HCT116 (cell line): ENCODE data around the gene EXOSC5. TPM values are rescaled to one million over a fixed set of nuclear protein-coding genes. Genes with fewer than 3 reads are reported as not detected.

Experiments used
- ATAC-seq: fragments of 200-7000 bp; cut with Tn5 transposase; 2 replicates; pipeline ENCODE4 v1.9.1; 2020; ENCODE audit warnings: mild to moderate bottlenecking, moderate library complexity
- BruUV-seq: library from RNA; stranded (reverse); fragments of 400-500 nt; replicated peaks from 2 replicates; lab custom pipeline; 2021; lab: Mats Ljungman, UMichigan
- CTCF ChIA-PET: fragments of 300-600 bp; sonication (Branson Sonifier 250); formaldehyde crosslinking; loops from one replicate; lab custom pipeline; 2021; ENCODE audit warnings: antibody characterized with exemption; lab: Charles Lee
- POLR2A ChIA-PET: fragments of 300-600, 350-600 bp; sonication (Branson Sonifier 250); formaldehyde crosslinking; loops from one replicate; lab custom pipeline; 2021; ENCODE audit warnings: antibody characterized with exemption; lab: Charles Lee
- RAD21 ChIA-PET, 2 experiments: fragments of 300-600 bp; sonication (Branson Sonifier 250); formaldehyde crosslinking; loops; one replicate each; lab custom pipeline; 2023; ENCODE audit warnings: low total read pairs in 2 of 2; ENCODE audit not compliant: uncharacterized antibody in 2 of 2, unreplicated experiment in 2 of 2, low non-redundant PET in 1 of 2; lab: Charles Lee
- DNase-seq: peaks from one replicate; pipeline ENCODE4 v3.0.0-alpha.2; 2010; ENCODE audit warnings: low read depth, low spot score
- H2AFZ ChIP-seq: fragments of 200-600 bp; shearing (Covaris generic), sonication (generic); 2 replicates; pipeline ENCODE4 v1.6.1; 2017; ENCODE audit warnings: low read depth, mixed run types, mixed read lengths, antibody characterized with exemption, low read length; ENCODE audit not compliant: poor library complexity, severe bottlenecking
- H3K27ac ChIP-seq: 2 replicates; pipeline ENCODE4 v1.5.1; 2012; ENCODE audit warnings: low read depth, low read length
- H3K27me3 ChIP-seq: fragments of 200-600 bp; sonication (generic); 2 replicates; pipeline ENCODE4 v1.6.1; 2016; ENCODE audit warnings: mixed run types, low read length, mixed read lengths; ENCODE audit not compliant: insufficient read depth
- H3K36me3 ChIP-seq, 2 experiments: fragments of 200-500 bp in 1 of 2; fragments of 200-600 bp in 1 of 2; sonication (Bioruptor generic) in 1 of 2; sonication (generic) in 1 of 2; 2 replicates each; pipeline versions ENCODE4 v1.5.1 to v1.6.1; 2014 to 2016; ENCODE audit warnings: low read length in 2 of 2, inconsistent platforms in 1 of 2, mixed read lengths in 1 of 2, mixed run types in 1 of 2; ENCODE audit not compliant: insufficient read depth in 2 of 2, control insufficient read depth in 1 of 2
- H3K4me1 ChIP-seq, 2 experiments: fragments of 200-600 bp in 1 of 2; sonication (generic) in 1 of 2; 2 replicates each; pipeline versions ENCODE4 v1.5.1 to v1.6.1; 2012 to 2017; ENCODE audit warnings: low read length in 2 of 2, inconsistent platforms in 1 of 2, mild to moderate bottlenecking in 1 of 2, mixed read lengths in 1 of 2, mixed run types in 1 of 2, moderate library complexity in 1 of 2; ENCODE audit not compliant: insufficient read depth in 2 of 2, control insufficient read depth in 1 of 2
- H3K4me2 ChIP-seq: fragments of 200-600 bp; sonication (generic); 2 replicates; pipeline ENCODE4 v1.6.1; 2017; ENCODE audit warnings: mixed run types, low read length, mixed read lengths
- H3K4me3 ChIP-seq, 2 experiments: fragments of 200-600 bp in 1 of 2; sonication (generic) in 1 of 2; replicated peaks in 1 of 2; 2 replicates each; pipeline ENCODE4 v1.5.1; 2011 to 2016; ENCODE audit warnings: low read length in 2 of 2, control low read depth in 1 of 2, low read depth in 1 of 2, mild to moderate bottlenecking in 1 of 2, mixed read lengths in 1 of 2, mixed run types in 1 of 2
- H3K79me2 ChIP-seq: fragments of 200-600 bp; sonication (generic); 2 replicates; pipeline ENCODE4 v1.6.1; 2017; ENCODE audit warnings: mild to moderate bottlenecking, mixed run types, low read length, moderate library complexity, mixed read lengths; ENCODE audit not compliant: insufficient read depth
- H3K9ac ChIP-seq: fragments of 200-600 bp; sonication (generic); 2 replicates; pipeline ENCODE4 v1.6.1; 2016; ENCODE audit warnings: low read length, mixed read lengths
- H3K9me2 ChIP-seq: fragments of 200-600 bp; sonication (generic), shearing (Covaris generic); 2 replicates; pipeline ENCODE4 v1.6.1; 2017; ENCODE audit warnings: mixed run types, mild to moderate bottlenecking, moderate library complexity; ENCODE audit not compliant: insufficient read depth
- H3K9me3 ChIP-seq, 2 experiments: fragments of 200-500 bp in 1 of 2; fragments of 200-600 bp in 1 of 2; sonication (Bioruptor generic) in 1 of 2; sonication (generic) in 1 of 2; 2 replicates each; pipeline ENCODE4 v1.6.1; 2014 to 2017; ENCODE audit warnings: low read length in 2 of 2, mixed read lengths in 2 of 2, inconsistent platforms in 1 of 2, low read depth in 1 of 2, mild to moderate bottlenecking in 1 of 2, mixed run types in 1 of 2, moderate library complexity in 1 of 2; ENCODE audit not compliant: control insufficient read depth in 1 of 2, insufficient read depth in 1 of 2
- H4K20me1 ChIP-seq: fragments of 200-600 bp; sonication (generic), shearing (Covaris generic); 2 replicates; pipeline ENCODE4 v1.6.1; 2017; ENCODE audit warnings: mixed run types, mild to moderate bottlenecking, moderate library complexity; ENCODE audit not compliant: insufficient read depth
- CTCF ChIP-seq, 3 experiments: fragments of 200-600 bp in 1 of 3; sonication (generic) in 1 of 3; IDR thresholded peaks in 2 of 3; conservative IDR thresholded peaks in 1 of 3; 2 replicates each; pipeline ENCODE4 v1.5.1; 2012 to 2017; ENCODE audit warnings: low read depth in 2 of 3, low read length in 2 of 3, antibody characterized with exemption in 1 of 3, borderline replicate concordance in 1 of 3, control low read depth in 1 of 3, mild to moderate bottlenecking in 1 of 3, mixed read lengths in 1 of 3, mixed run types in 1 of 3, moderate library complexity in 1 of 3; ENCODE audit not compliant: insufficient read depth in 1 of 3
- EGR1 ChIP-seq: IDR thresholded peaks from 2 replicates; pipeline ENCODE4 v1.6.1; 2012; ENCODE audit warnings: low read depth
- ELF1 ChIP-seq: IDR thresholded peaks from 2 replicates; pipeline ENCODE4 v1.6.1; 2012; ENCODE audit warnings: low read depth, borderline replicate concordance
- EZH2 ChIP-seq: fragments of 200-600 bp; sonication (generic); IDR thresholded peaks from 2 replicates; pipeline ENCODE4 v1.6.1; 2017; ENCODE audit warnings: antibody characterized with exemption, mixed run types
- FOSL1 ChIP-seq: IDR thresholded peaks from 2 replicates; pipeline ENCODE4 v1.6.1; 2012; ENCODE audit warnings: low read depth
- JUND ChIP-seq: IDR thresholded peaks from 2 replicates; pipeline ENCODE4 v1.6.1; 2012
- POLR2A ChIP-seq: IDR thresholded peaks from 2 replicates; pipeline ENCODE4 v1.7.0; 2011; ENCODE audit warnings: borderline replicate concordance; ENCODE audit not compliant: insufficient read depth, insufficient read length; ENCODE audit errors: extremely low read depth
- POLR2AphosphoS5 ChIP-seq: IDR thresholded peaks from 2 replicates; pipeline ENCODE4 v1.6.1; 2011; ENCODE audit warnings: mild to moderate bottlenecking, low read depth, low read length, moderate library complexity
- SIN3A ChIP-seq: IDR thresholded peaks from 2 replicates; pipeline ENCODE4 v1.6.1; 2012; ENCODE audit warnings: low read depth
- SP1 ChIP-seq: IDR thresholded peaks from 2 replicates; pipeline ENCODE4 v1.6.1; 2012; ENCODE audit warnings: low read depth
- SRF ChIP-seq: IDR thresholded peaks from 2 replicates; pipeline ENCODE4 v1.6.1; 2012; ENCODE audit warnings: low read depth
- YY1 ChIP-seq: IDR thresholded peaks from 2 replicates; pipeline ENCODE4 v1.6.1; 2011; ENCODE audit warnings: low read length, low read depth, moderate library complexity, mild to moderate bottlenecking; ENCODE audit not compliant: insufficient replicate concordance; ENCODE audit errors: extremely low read depth
- ZFX ChIP-seq: fragments of 450-650 bp; IDR thresholded peaks from 2 replicates; pipeline ENCODE4 v1.6.1; 2017
- ZNF274 ChIP-seq: fragments of 200-500 bp; sonication (Bioruptor generic); IDR thresholded peaks from 2 replicates; pipeline ENCODE4 v1.6.1; 2014; ENCODE audit warnings: mild to moderate bottlenecking, low read depth, low read length, inconsistent platforms
- intact Hi-C: fragments of 100-400 bp; cut with micrococcal nuclease; formaldehyde crosslinking; loops from 2 replicates; pipeline ENCODE4 v1.10.0; 2022
- total RNA-seq: library from RNA; stranded (reverse); gene quantifications from one replicate; pipeline ENCODE4 v1.2.1, GENCODE V29; 2021; ENCODE audit not compliant: unreplicated experiment
- TF ChIP-seq, protein P1 (sequence below): IDR thresholded peaks from 2 replicates; pipeline ENCODE4 v1.6.1; 2012
- TF ChIP-seq, protein P2 (sequence below): IDR thresholded peaks from 2 replicates; pipeline ENCODE4 v1.6.1; 2012
- TF ChIP-seq, protein P3 (sequence below): IDR thresholded peaks from 2 replicates; pipeline ENCODE4 v1.6.1; 2012; ENCODE audit warnings: low read depth

The EXOSC5 gene
- total RNA-seq, 1 experiment from 2014 or later: 57.5 TPM

- POLR2A ChIA-PET: no interaction called here
- Histone ChIP-seq H3K9ac (no peak overlapping the region), H4K20me1 (no peaks in the 10 kb centered on the region), H2AFZ (no peak overlapping the region), H3K79me2 (peaks cover 17% of the 10 kb centered on the region), H3K4me3 (no peak overlapping the region), H3K9me3 (no peaks in the 10 kb centered on the region), H3K36me3 (peaks cover 0 to 18% of the 10 kb centered on the region in 2 experiments; a peak in 3 of 4 replicates), H3K4me1 (peaks cover 7 to 10% of the 10 kb centered on the region in 2 experiments; a peak in 3 of 4 replicates), H3K27me3 (no peaks in the 10 kb centered on the region), H3K9me2 (no peaks in the 10 kb centered on the region), H3K27ac (no peak overlapping the region), H3K4me2 (no peak overlapping the region)
- DNase-seq (no peak), ATAC-seq (no peak)
- CTCF ChIA-PET: no interaction called here
- TF ChIP-seq SIN3A (no peak), ZFX (no peak), YY1 (no peak), CTCF (IDR thresholded peaks at IDR 0.05 in 2 of 3, conservative IDR thresholded peaks at IDR 0.05 in 1 of 3; ENCODE audit: borderline replicate concordance in 1 of 3, insufficient read depth in 1 of 3, low read depth in 2 of 3, low read length in 2 of 3) (no peak), FOSL1 (no peak), SP1 (no peak), JUND (no peak), POLR2A (no peak), EGR1 (no peak), ZNF274 (no peak), EZH2 (no peak), SRF (no peak), POLR2AphosphoS5 (no peak), ELF1 (no peak)
- TF ChIP-seq, protein P1, sequence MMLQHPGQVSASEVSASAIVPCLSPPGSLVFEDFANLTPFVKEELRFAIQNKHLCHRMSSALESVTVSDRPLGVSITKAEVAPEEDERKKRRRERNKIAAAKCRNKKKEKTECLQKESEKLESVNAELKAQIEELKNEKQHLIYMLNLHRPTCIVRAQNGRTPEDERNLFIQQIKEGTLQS: no peak
- TF ChIP-seq, protein P2, sequence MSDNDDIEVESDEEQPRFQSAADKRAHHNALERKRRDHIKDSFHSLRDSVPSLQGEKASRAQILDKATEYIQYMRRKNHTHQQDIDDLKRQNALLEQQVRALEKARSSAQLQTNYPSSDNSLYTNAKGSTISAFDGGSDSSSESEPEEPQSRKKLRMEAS: no peak
- TF ChIP-seq, protein P3, sequence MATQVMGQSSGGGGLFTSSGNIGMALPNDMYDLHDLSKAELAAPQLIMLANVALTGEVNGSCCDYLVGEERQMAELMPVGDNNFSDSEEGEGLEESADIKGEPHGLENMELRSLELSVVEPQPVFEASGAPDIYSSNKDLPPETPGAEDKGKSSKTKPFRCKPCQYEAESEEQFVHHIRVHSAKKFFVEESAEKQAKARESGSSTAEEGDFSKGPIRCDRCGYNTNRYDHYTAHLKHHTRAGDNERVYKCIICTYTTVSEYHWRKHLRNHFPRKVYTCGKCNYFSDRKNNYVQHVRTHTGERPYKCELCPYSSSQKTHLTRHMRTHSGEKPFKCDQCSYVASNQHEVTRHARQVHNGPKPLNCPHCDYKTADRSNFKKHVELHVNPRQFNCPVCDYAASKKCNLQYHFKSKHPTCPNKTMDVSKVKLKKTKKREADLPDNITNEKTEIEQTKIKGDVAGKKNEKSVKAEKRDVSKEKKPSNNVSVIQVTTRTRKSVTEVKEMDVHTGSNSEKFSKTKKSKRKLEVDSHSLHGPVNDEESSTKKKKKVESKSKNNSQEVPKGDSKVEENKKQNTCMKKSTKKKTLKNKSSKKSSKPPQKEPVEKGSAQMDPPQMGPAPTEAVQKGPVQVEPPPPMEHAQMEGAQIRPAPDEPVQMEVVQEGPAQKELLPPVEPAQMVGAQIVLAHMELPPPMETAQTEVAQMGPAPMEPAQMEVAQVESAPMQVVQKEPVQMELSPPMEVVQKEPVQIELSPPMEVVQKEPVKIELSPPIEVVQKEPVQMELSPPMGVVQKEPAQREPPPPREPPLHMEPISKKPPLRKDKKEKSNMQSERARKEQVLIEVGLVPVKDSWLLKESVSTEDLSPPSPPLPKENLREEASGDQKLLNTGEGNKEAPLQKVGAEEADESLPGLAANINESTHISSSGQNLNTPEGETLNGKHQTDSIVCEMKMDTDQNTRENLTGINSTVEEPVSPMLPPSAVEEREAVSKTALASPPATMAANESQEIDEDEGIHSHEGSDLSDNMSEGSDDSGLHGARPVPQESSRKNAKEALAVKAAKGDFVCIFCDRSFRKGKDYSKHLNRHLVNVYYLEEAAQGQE: no peak
- no TSS peak for BruUV-seq
- RAD21 ChIA-PET: no interaction called here
- intact Hi-C loops: no loop called here
Observed at GRCh38 chr19:41434450-41434849, 37.3 kb upstream of the EXOSC5 start.
